ENCODE data around the gene UMODL1. TPM values are rescaled to one million over a fixed set of nuclear protein-coding genes. Genes with fewer than 3 reads are reported as not detected.
A peak's percentile ranks its signal among the peaks of the same experiment; 100 is the strongest.

The UMODL1 gene
- total RNA-seq, 2 donors from 2014 or later, result 0.35 to 0.37 TPM

DNA sequence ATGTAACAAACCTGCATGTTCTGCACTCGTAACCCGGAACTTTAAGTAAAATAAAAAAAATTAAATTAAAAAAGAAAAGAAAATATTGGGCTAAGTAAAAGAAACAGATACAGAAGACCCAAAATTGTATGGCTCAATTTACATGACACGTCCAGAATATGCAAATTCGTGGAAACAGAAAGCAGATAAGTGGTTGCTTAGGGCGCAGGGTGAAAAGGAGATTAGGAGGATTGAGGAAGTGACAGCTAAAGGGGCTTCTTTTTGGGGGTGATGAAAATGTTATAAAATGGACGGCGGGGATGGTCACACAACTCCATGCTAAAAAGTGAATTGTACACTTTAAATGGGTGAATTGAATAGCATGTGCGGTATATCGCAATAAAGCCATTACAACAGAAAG is 33.6 kb upstream of the UMODL1 start:
- no peaks in the 10 kb centered on the region for H3K9me3 ChIP-seq
- no peak overlapping the region for H3K9ac ChIP-seq (ENCODE audit: low read depth in 2 of 2, low read length in 2 of 2)
- no peaks in the 10 kb centered on the region for H3K4me1 ChIP-seq
- no peaks in the 10 kb centered on the region for H3K36me3 ChIP-seq
- H3K27me3 ChIP-seq, result no peaks in the 10 kb centered on the region
- no peak overlapping the region for H3K27ac ChIP-seq
- intact Hi-C loops (cut with DNase I), result no loop called here
- TF ChIP-seq, protein P1, sequence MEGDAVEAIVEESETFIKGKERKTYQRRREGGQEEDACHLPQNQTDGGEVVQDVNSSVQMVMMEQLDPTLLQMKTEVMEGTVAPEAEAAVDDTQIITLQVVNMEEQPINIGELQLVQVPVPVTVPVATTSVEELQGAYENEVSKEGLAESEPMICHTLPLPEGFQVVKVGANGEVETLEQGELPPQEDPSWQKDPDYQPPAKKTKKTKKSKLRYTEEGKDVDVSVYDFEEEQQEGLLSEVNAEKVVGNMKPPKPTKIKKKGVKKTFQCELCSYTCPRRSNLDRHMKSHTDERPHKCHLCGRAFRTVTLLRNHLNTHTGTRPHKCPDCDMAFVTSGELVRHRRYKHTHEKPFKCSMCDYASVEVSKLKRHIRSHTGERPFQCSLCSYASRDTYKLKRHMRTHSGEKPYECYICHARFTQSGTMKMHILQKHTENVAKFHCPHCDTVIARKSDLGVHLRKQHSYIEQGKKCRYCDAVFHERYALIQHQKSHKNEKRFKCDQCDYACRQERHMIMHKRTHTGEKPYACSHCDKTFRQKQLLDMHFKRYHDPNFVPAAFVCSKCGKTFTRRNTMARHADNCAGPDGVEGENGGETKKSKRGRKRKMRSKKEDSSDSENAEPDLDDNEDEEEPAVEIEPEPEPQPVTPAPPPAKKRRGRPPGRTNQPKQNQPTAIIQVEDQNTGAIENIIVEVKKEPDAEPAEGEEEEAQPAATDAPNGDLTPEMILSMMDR (IDR thresholded peaks at IDR 0.05), result no peak
- DNase-seq, result no peak
- no peak overlapping the region for H3K4me3 ChIP-seq

DNA sequence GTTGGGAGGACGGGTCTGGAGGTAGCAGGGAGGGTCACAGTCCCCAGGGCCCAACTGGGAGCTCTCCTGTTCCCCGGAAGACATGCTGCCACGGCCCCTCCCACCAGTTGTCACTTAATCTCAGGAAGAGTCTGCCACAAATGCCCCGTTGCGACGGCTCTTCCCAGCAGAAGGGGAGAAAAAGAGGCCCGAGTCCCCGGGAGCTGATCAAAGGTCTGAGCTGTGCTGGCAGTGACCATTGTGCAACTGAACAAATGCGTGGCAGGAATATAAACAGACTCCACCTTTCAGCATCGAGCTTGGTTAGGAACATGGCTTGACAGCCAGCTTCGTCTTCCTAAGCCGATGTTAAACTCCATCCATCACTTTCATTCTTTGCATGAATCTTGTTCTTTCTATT is 33.2 kb upstream of the UMODL1 start:
- no peaks in the 10 kb centered on the region for H3K4me1 ChIP-seq
- TF ChIP-seq, protein P1 (IDR thresholded peaks at IDR 0.05), result no peak
- H3K27me3 ChIP-seq, result no peaks in the 10 kb centered on the region
- intact Hi-C loops (cut with DNase I), result no loop called here
- H3K9me3 ChIP-seq, result no peaks in the 10 kb centered on the region
- no peak overlapping the region for H3K4me3 ChIP-seq
- DNase-seq, result peak; percentile 37
- no peak overlapping the region for H3K27ac ChIP-seq
- no peak overlapping the region for H3K9ac ChIP-seq (ENCODE audit: low read depth in 2 of 2, low read length in 2 of 2)
- H3K36me3 ChIP-seq, result no peaks in the 10 kb centered on the region

DNA sequence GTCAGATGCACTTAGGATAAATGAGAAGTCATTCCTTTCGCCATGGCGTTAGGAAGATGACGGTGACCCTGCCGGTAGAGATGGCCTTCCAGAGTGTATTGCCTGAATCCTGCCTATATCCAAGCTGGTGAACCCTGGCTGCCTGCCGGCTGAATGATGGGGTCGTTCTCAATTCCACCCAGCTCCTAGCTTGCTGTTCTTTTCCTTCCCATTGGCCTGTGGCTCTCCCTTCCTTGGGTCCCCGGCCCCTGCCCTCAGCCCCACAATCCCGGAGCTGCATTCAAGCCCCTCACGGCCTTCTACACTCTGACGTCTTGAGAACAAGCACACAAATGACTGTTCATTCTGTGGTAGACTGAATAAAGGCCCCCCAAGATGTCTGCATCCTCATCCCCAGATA is 32.7 kb upstream of the UMODL1 start:
- intact Hi-C loops (cut with DNase I), result no loop called here
- no peaks in the 10 kb centered on the region for H3K36me3 ChIP-seq
- no peaks in the 10 kb centered on the region for H3K4me1 ChIP-seq
- no peak overlapping the region for H3K27ac ChIP-seq
- no peak overlapping the region for H3K4me3 ChIP-seq
- H3K9me3 ChIP-seq, result no peaks in the 10 kb centered on the region
- H3K27me3 ChIP-seq, result no peaks in the 10 kb centered on the region
- no peak for DNase-seq
- TF ChIP-seq, protein P1 (IDR thresholded peaks at IDR 0.05), result no peak
- H3K9ac ChIP-seq (ENCODE audit: low read depth in 2 of 2, low read length in 2 of 2), result no peak overlapping the region

DNA sequence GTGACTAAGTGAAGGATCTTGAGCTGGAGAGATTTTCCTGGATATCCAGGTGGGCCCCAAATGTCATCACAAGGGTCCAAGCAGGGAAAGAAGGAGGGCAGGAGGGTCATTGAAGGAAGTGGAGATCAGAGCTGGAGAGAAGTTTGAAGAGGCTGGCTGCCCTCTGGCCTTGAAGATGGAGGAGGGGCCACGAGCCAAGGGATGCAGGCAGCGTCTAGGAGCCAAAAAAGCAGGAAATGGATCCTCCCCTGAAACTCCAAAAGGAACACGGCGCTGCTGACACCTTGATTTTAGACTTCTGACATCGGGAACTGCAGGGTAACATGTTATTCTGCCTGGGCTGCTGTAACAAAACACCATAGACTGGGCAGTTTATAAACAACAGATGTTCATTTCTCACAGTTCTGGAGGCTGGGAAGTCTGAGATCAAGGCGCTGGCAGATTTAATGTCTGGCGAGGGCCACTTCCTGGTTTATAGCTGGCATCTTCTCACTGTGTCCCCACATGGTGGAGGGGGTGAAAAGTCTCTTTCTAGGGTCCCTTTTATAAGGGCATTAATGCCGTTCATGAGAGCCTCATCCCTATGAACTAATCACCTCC is 32.2 kb upstream of the UMODL1 start:
- intact Hi-C loops (cut with DNase I), result no loop called here
- no peaks in the 10 kb centered on the region for H3K27me3 ChIP-seq
- TF ChIP-seq, protein P1 (IDR thresholded peaks at IDR 0.05), result no peak
- no peak overlapping the region for H3K9ac ChIP-seq (ENCODE audit: low read depth in 2 of 2, low read length in 2 of 2)
- H3K4me3 ChIP-seq, result no peak overlapping the region
- H3K36me3 ChIP-seq, result no peaks in the 10 kb centered on the region
- H3K27ac ChIP-seq, result no peak overlapping the region
- no peak for DNase-seq
- no peaks in the 10 kb centered on the region for H3K9me3 ChIP-seq
- H3K4me1 ChIP-seq, result no peaks in the 10 kb centered on the region

DNA sequence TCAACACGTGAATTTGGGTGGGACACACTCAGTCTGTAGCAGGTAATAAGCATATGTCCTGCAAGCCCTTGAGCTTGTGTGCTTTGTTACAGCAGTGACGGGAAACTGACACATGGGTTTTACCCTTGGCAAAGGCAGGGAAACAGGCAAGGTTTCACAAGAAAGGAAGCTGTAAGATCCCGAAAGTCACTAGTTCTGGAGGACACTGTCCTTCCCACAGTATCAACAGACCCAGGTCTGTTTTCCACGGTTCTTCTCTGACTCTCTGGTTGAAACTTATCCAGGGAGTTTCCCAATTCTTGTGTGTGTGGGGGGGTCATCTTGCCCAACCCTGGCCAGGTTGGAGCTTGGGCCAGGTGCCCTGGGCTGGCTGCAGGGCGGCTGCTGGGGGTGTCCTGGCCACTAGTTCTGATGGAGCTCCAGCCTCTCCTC is 31.6 kb upstream of the UMODL1 start:
- Histone ChIP-seq H3K36me3 (no peaks in the 10 kb centered on the region), H3K9me3 (no peaks in the 10 kb centered on the region), H3K9ac (ENCODE audit: low read depth in 2 of 2, low read length in 2 of 2) (no peak overlapping the region), H3K27me3 (no peaks in the 10 kb centered on the region), H3K27ac (peak overlapping the region; percentile 53), H3K4me1 (no peaks in the 10 kb centered on the region), H3K4me3 (no peak overlapping the region)
- intact Hi-C loops (cut with DNase I), result no loop called here
- no peak for DNase-seq
- TF ChIP-seq, protein P1 (IDR thresholded peaks at IDR 0.05), result no peak

All from colonic mucosa (tissue), 4 donors.